ENCODE results near the gene IP6K2.

GRCh38 chr3:48652923-48653715, 63.9 kb downstream of the IP6K2 start:
- TF ChIP-seq, protein P1, sequence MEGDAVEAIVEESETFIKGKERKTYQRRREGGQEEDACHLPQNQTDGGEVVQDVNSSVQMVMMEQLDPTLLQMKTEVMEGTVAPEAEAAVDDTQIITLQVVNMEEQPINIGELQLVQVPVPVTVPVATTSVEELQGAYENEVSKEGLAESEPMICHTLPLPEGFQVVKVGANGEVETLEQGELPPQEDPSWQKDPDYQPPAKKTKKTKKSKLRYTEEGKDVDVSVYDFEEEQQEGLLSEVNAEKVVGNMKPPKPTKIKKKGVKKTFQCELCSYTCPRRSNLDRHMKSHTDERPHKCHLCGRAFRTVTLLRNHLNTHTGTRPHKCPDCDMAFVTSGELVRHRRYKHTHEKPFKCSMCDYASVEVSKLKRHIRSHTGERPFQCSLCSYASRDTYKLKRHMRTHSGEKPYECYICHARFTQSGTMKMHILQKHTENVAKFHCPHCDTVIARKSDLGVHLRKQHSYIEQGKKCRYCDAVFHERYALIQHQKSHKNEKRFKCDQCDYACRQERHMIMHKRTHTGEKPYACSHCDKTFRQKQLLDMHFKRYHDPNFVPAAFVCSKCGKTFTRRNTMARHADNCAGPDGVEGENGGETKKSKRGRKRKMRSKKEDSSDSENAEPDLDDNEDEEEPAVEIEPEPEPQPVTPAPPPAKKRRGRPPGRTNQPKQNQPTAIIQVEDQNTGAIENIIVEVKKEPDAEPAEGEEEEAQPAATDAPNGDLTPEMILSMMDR (conservative IDR thresholded peaks at IDR 0.05; ENCODE audit: low read depth, low read length): no peak
- TF ChIP-seq EZH2 (IDR thresholded peaks at IDR 0.05; ENCODE audit: low read length, unreplicated experiment) (no peak), EZH2phosphoT487 (IDR thresholded peaks at IDR 0.05; ENCODE audit: borderline replicate concordance, low read length) (no peak)
